HG03135 (cell line): ENCODE measurements around the gene TMEM62.
"Not testable (repeated sequence)": the region's sequence is repeated elsewhere in the genome, so short reads cannot be mapped to it uniquely, and the experiment has no call there.

Experiments
- ATAC-seq: cut with Tn5 transposase; IDR thresholded peaks from one replicate; pipeline ENCODE4 v1.9.1; 2021; ENCODE audit warnings: mild to moderate bottlenecking, moderate library complexity; ENCODE audit not compliant: unreplicated experiment

TMEM62 gene

GRCh38 chr15:43208052-43209002 lies 74.9 kb downstream of the TMEM62 start:
- ATAC-seq: no peak

- no peak for ATAC-seq
These were observed 75.9 kb downstream of the TMEM62 start for GRCh38 chr15:43209059-43209824.

- no peak for ATAC-seq
These were observed 76.9 kb downstream of the TMEM62 start for GRCh38 chr15:43210172-43210745.

- no peak for ATAC-seq
These were observed 77.4 kb downstream of the TMEM62 start for GRCh38 chr15:43210807-43211206.

GRCh38 chr15:43211224-43211735 lies 77.9 kb downstream of the TMEM62 start:
- no peak for ATAC-seq

GRCh38 chr15:43212299-43212698 lies 78.9 kb downstream of the TMEM62 start:
- ATAC-seq: no peak

- no peak for ATAC-seq
These were observed 79.6 kb downstream of the TMEM62 start for GRCh38 chr15:43212951-43213350.

- no peak for ATAC-seq
These were observed 80.1 kb downstream of the TMEM62 start for GRCh38 chr15:43213466-43213865.

GRCh38 chr15:43214169-43214568 lies 80.8 kb downstream of the TMEM62 start:
- ATAC-seq: no peak

- no peak for ATAC-seq
These were observed 81.4 kb downstream of the TMEM62 start for GRCh38 chr15:43214592-43215295.

- no peak for ATAC-seq
These were observed 82.6 kb downstream of the TMEM62 start for GRCh38 chr15:43215961-43216360.

GRCh38 chr15:43218908-43219706 lies 85.7 kb downstream of the TMEM62 start:
- no peak for ATAC-seq

GRCh38 chr15:43219929-43220928 lies 86.8 kb downstream of the TMEM62 start:
- no peak for ATAC-seq

- ATAC-seq: no peak
These were observed 87.6 kb downstream of the TMEM62 start, which contains the start of gene EPB42 for GRCh38 chr15:43220991-43221403. Gene EPB42, minus strand, starts transcription at chr15:43221018. Its CDS starts 193 bp downstream, at chr15:43220825.

GRCh38 chr15:43221422-43221821 lies 88.0 kb downstream of the TMEM62 start:
- no peak for ATAC-seq

- no peak for ATAC-seq
These were observed 92.0 kb downstream of the TMEM62 start for GRCh38 chr15:43225201-43225949.

- not testable (repeated sequence) for ATAC-seq
These were observed 92.5 kb downstream of the TMEM62 start for GRCh38 chr15:43225950-43226255.
